SK-N-SH (cell line): Measurements from ENCODE around the gene CNEP1R1.

ENCODE experiments used
- EP300 ChIP-seq, 2 experiments: IDR thresholded peaks; 2 replicates each; pipeline versions ENCODE4 v1.4.0 to v1.6.1; 2012; ENCODE audit warnings: borderline replicate concordance in 1 of 2, low read depth in 1 of 2, low read length in 1 of 2
- GABPA ChIP-seq: IDR thresholded peaks from 2 replicates; pipeline ENCODE4 v1.4.0; 2012; ENCODE audit warnings: low read depth, mild to moderate bottlenecking
- NRF1 ChIP-seq: IDR thresholded peaks from 2 replicates; pipeline ENCODE4 v1.6.1; 2012; ENCODE audit warnings: low read depth, mild to moderate bottlenecking, low read length
- POLR2AphosphoS5 ChIP-seq: IDR thresholded peaks from 2 replicates; pipeline ENCODE4 v1.6.1; 2012; ENCODE audit warnings: low read depth, low read length
- RXRA ChIP-seq: IDR thresholded peaks from 2 replicates; pipeline ENCODE4 v1.4.0; 2012; ENCODE audit warnings: low read depth, mild to moderate bottlenecking, borderline replicate concordance
- SMC3 ChIP-seq: IDR thresholded peaks from 2 replicates; pipeline ENCODE4 v1.6.1; 2012; ENCODE audit warnings: low read depth, low read length, improper control_type of control experiment
- TEAD4 ChIP-seq: IDR thresholded peaks from 2 replicates; pipeline ENCODE4 v1.4.0; 2012; ENCODE audit warnings: mild to moderate bottlenecking, borderline replicate concordance; ENCODE audit not compliant: insufficient read depth
- TF ChIP-seq, protein P1 (sequence below): fragments of 200-600 bp; sonication (generic); IDR thresholded peaks from 2 replicates; pipeline ENCODE4 v1.6.1; 2017; ENCODE audit warnings: antibody characterized with exemption, mild to moderate bottlenecking, moderate library complexity
- TF ChIP-seq, protein P2 (sequence below): fragments of 150-350 bp; IDR thresholded peaks from 2 replicates; pipeline ENCODE4 v1.6.1; 2017; ENCODE audit warnings: antibody characterized with exemption, low read length, low read depth, borderline replicate concordance

DNA sequence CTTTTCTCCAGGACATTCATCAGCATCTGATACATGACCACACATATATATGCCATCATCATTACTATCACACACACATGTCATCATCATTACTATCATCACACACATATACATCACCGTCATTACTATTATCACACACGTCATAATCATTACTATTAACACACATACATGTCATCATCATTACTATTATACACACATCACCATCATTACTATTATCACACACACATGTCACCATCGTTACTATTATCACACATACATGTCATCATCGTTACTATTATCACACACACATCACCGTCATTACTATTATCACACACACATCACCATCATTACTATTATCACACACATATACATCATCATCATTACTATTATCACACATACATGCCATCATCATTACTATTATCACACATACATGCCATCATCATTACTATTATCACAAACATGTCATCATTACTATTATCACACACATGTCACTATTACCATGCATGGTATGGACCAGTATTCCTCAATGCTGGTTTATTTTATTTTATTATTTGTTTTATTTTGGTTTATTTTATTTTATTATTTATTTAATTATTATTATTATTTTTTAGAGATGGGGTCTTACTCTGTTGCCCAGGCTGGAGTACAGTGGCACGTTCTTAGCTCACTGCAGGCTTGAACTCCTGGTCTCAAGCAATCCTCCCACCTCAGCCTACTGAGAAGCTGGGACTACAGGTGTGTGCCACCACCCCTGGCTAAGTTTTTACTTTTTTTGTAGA, 46.3 kb upstream of the CNEP1R1 start:
- TF ChIP-seq, protein P1, sequence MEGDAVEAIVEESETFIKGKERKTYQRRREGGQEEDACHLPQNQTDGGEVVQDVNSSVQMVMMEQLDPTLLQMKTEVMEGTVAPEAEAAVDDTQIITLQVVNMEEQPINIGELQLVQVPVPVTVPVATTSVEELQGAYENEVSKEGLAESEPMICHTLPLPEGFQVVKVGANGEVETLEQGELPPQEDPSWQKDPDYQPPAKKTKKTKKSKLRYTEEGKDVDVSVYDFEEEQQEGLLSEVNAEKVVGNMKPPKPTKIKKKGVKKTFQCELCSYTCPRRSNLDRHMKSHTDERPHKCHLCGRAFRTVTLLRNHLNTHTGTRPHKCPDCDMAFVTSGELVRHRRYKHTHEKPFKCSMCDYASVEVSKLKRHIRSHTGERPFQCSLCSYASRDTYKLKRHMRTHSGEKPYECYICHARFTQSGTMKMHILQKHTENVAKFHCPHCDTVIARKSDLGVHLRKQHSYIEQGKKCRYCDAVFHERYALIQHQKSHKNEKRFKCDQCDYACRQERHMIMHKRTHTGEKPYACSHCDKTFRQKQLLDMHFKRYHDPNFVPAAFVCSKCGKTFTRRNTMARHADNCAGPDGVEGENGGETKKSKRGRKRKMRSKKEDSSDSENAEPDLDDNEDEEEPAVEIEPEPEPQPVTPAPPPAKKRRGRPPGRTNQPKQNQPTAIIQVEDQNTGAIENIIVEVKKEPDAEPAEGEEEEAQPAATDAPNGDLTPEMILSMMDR = no peak
- TF ChIP-seq TEAD4 = no peak
- no peak for TF ChIP-seq RXRA
- no peak for TF ChIP-seq EP300 (IDR thresholded peaks at IDR 0.05; ENCODE audit: borderline replicate concordance in 1 of 2, low read depth in 1 of 2, low read length in 1 of 2)
- TF ChIP-seq, protein P2, sequence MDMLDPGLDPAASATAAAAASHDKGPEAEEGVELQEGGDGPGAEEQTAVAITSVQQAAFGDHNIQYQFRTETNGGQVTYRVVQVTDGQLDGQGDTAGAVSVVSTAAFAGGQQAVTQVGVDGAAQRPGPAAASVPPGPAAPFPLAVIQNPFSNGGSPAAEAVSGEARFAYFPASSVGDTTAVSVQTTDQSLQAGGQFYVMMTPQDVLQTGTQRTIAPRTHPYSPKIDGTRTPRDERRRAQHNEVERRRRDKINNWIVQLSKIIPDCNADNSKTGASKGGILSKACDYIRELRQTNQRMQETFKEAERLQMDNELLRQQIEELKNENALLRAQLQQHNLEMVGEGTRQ = no peak
- no peak for TF ChIP-seq POLR2AphosphoS5
- no peak for TF ChIP-seq SMC3
- no peak for TF ChIP-seq NRF1
- no peak for TF ChIP-seq GABPA
